ENCODE data around the gene INSM1. TPM values are rescaled to one million over a fixed set of nuclear protein-coding genes. Genes with fewer than 3 reads are reported as not detected.

Gene INSM1
- polyA plus RNA-seq, 1 donor (not counting 4 experiments of a cell fraction or from before 2014, with no cell fraction given), result not detected

- Histone ChIP-seq H2AFZ (ENCODE audit: control insufficient read depth, low read length) (no peak overlapping the region), H3K9ac (ENCODE audit: control insufficient read depth, extremely low read depth, insufficient read depth, low read length) (no peak overlapping the region), H3K9me3 (ENCODE audit: control insufficient read depth, low read depth, low read length) (no peaks in the 10 kb centered on the region), H3K79me2 (ENCODE audit: control insufficient read depth, insufficient read depth, low read length) (no peaks in the 10 kb centered on the region), H3K4me3 (ENCODE audit: control insufficient read depth in 2 of 3, extremely low read depth in 1 of 3, insufficient read depth in 2 of 3, low read depth in 1 of 3, low read length in 3 of 3) (no peak overlapping the region), H3K27ac (ENCODE audit: control insufficient read depth, insufficient read depth, low read length) (no peak overlapping the region), H4K20me1 (ENCODE audit: control insufficient read depth, extremely low read depth, insufficient read depth, low read length) (no peaks in the 10 kb centered on the region), H3K36me3 (ENCODE audit: control insufficient read depth in 2 of 2, extremely low read depth in 1 of 2, insufficient read depth in 2 of 2, low read length in 2 of 2) (no peaks in the 10 kb centered on the region), H3K27me3 (ENCODE audit: control insufficient read depth, extremely low read depth, insufficient read depth, low read length) (peaks cover 79% of the 10 kb centered on the region), H3K4me1 (ENCODE audit: control insufficient read depth, extremely low read depth, insufficient read depth, low read length) (peaks cover 5% of the 10 kb centered on the region), H3K4me2 (ENCODE audit: control insufficient read depth, extremely low read depth, insufficient read depth, low read depth, low read length) (peak overlapping the region; percentile 32), H3K9me1 (ENCODE audit: control insufficient read depth, extremely low read depth, insufficient read depth, low read length) (no peaks in the 10 kb centered on the region)
- TF ChIP-seq EZH2 (IDR thresholded peaks at IDR 0.05; ENCODE audit: low read length), result peak; percentile 85
- TF ChIP-seq CTCF (optimal IDR thresholded peaks at IDR 0.05 in 1 of 3, IDR thresholded peaks at IDR 0.05 in 1 of 3, conservative IDR thresholded peaks at IDR 0.05 in 1 of 3; ENCODE audit: extremely low read depth in 1 of 3, insufficient read depth in 2 of 3, low read length in 3 of 3), result no peak
- DNase-seq (ENCODE audit: low read depth, low spot score) (no peak), FAIRE-seq (no peak)
- dilution Hi-C loops (cut with MboI; ENCODE audit: extremely low pct_ligation_motif_present, low sequenced_read_pairs), result no loop called here
These were observed 730 bp downstream of the INSM1 start for GRCh38 chr20:20368418-20369249.

GRCh38 chr20:20369250-20370093 lies 1.6 kb downstream of the INSM1 start:
- H3K79me2 ChIP-seq (ENCODE audit: control insufficient read depth, insufficient read depth, low read length), result no peaks in the 10 kb centered on the region
- H3K27ac ChIP-seq (ENCODE audit: control insufficient read depth, insufficient read depth, low read length), result no peak overlapping the region
- no peak overlapping the region for H3K4me3 ChIP-seq (ENCODE audit: control insufficient read depth in 2 of 3, extremely low read depth in 1 of 3, insufficient read depth in 2 of 3, low read depth in 1 of 3, low read length in 3 of 3)
- H3K9ac ChIP-seq (ENCODE audit: control insufficient read depth, extremely low read depth, insufficient read depth, low read length), result no peak overlapping the region
- H2AFZ ChIP-seq (ENCODE audit: control insufficient read depth, low read length), result no peak overlapping the region
- DNase-seq (ENCODE audit: low read depth, low spot score) (no peak), FAIRE-seq (no peak)
- no peaks in the 10 kb centered on the region for H4K20me1 ChIP-seq (ENCODE audit: control insufficient read depth, extremely low read depth, insufficient read depth, low read length)
- H3K4me1 ChIP-seq (ENCODE audit: control insufficient read depth, extremely low read depth, insufficient read depth, low read length), result peaks cover 5% of the 10 kb centered on the region
- H3K27me3 ChIP-seq (ENCODE audit: control insufficient read depth, extremely low read depth, insufficient read depth, low read length), result peaks cover 71% of the 10 kb centered on the region
- H3K4me2 ChIP-seq (ENCODE audit: control insufficient read depth, extremely low read depth, insufficient read depth, low read depth, low read length), result no peak overlapping the region
- H3K9me1 ChIP-seq (ENCODE audit: control insufficient read depth, extremely low read depth, insufficient read depth, low read length), result no peaks in the 10 kb centered on the region
- H3K9me3 ChIP-seq (ENCODE audit: control insufficient read depth, low read depth, low read length), result no peaks in the 10 kb centered on the region
- no peaks in the 10 kb centered on the region for H3K36me3 ChIP-seq (ENCODE audit: control insufficient read depth in 2 of 2, extremely low read depth in 1 of 2, insufficient read depth in 2 of 2, low read length in 2 of 2)
- peak; percentile 7 to 63 (median 30) for TF ChIP-seq CTCF (optimal IDR thresholded peaks at IDR 0.05 in 1 of 3, IDR thresholded peaks at IDR 0.05 in 1 of 3, conservative IDR thresholded peaks at IDR 0.05 in 1 of 3; ENCODE audit: extremely low read depth in 1 of 3, insufficient read depth in 2 of 3, low read length in 3 of 3)
- TF ChIP-seq EZH2 (IDR thresholded peaks at IDR 0.05; ENCODE audit: low read length), result no peak
- dilution Hi-C loops (cut with MboI; ENCODE audit: extremely low pct_ligation_motif_present, low sequenced_read_pairs), result no loop called here
